Stimulated activated CD4-positive, alpha-beta T cell treated with anti-CD3 and anti-CD28 coated beads, Interleukin-4, amount 100 ng/mL, for 24 hours (primary cell): ENCODE data around the gene DTYMK.

Experiments used
- DNase-seq: peaks from one replicate; pipeline ENCODE4 v3.0.0-alpha.2; 2020

DTYMK gene

DNA sequence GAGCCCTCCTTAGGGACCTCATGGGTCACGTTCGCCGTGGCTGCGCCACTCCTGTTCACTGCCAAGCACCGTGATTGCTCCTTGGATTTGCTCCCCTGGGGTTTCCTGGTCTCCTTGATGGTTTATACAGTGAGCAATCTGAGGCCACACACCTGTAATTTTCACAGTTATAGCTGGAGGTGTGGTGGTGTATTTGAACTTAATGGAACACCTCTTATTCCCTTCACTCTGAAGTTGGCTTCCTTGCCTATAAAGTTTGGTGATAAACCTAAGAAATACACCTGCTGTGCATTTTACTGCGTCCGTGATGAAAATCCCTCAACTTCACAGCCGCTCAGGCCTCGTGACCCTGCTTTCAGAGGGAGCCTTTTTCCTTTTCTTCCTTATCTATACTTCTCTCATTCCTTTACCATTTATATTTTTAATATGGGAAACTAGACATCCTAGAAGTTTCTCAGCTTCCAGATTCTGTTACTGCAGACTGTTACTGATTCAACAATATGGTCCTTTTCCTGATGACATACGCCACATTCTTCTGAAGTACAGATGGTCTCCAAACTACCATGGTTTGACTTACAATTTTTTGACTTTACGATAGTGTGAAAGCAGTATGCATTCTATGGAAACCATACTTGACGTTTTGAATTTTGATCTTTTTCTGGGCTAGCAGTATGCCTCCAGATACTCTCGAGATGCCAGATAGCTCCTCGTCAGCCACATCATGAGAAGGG is 40.5 kb downstream of the DTYMK start:
- no peak for DNase-seq

GRCh38 chr2:241645056-241645914 is 41.3 kb downstream of the DTYMK start:
- no peak for DNase-seq

GRCh38 chr2:241641631-241642030 is 45.0 kb downstream of the DTYMK start:
- DNase-seq: no peak

- no peak for DNase-seq
Measured at GRCh38 chr2:241640165-241640795, 46.3 kb downstream of the DTYMK start.

- DNase-seq: no peak
Measured at GRCh38 chr2:241639385-241639784, 47.2 kb downstream of the DTYMK start.

DNA sequence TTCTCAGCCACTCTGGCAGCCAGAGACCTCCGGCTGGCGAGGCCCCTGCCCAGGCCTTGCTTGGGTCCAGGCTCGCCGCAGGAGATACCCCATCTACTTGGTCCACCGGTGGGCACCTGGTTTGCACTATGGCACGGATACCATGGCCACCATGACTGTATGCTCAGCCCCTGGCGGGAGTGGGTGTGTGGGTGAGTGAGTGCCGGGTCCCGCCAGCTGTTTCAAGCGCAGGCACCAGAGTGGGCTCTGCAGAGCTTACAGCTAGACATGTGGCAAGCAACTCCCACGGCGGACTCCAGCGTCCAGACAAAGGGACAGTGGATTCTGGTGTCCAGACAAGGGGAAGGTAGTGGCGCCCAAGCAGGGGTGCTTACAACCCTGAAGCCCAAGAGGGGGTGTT is 47.7 kb downstream of the DTYMK start:
- no peak for DNase-seq

DNA sequence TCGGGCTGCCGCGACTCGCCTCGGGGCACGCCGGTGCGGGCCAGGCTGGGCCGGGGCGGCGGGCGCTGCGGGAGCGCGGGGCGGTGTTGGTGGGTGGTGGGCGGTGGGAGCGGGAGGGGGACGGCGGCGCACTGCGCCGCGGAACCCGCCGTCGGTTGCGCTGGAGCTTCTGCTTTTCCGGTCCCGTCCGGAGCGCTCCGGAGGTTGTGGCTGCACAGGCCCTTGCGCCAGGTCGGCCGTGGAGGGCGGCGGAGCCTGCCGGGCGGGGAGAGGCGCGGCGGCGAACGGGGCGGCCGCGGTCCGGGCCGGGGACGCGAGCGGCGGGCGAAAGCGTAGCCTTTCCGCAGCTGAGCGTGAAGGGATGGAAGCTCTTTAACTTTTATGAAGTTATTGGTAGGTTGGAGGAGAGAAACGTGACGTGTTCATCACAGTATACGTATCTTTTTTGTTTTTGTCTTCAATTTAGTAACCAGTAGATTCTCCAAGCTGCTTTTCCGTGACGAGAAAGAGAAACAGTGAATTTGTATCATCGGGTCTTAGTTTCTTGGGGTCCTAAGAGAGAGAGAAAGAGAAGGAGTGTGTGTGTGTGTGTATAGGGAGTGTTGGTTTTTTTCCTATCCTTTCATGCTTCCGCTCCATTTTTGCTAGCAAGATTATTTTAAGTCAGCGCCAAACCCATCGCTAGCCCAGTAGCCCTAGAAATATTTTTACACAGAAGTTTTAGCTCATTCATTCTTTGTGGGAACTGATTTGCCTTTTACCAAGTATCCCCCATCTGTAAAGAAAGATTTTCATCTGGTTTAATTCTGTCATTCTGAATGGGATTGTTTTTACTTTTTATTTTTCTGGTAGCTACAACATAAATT is 48.6 kb downstream of the DTYMK start:
- DNase-seq: peak; percentile 53

DNA sequence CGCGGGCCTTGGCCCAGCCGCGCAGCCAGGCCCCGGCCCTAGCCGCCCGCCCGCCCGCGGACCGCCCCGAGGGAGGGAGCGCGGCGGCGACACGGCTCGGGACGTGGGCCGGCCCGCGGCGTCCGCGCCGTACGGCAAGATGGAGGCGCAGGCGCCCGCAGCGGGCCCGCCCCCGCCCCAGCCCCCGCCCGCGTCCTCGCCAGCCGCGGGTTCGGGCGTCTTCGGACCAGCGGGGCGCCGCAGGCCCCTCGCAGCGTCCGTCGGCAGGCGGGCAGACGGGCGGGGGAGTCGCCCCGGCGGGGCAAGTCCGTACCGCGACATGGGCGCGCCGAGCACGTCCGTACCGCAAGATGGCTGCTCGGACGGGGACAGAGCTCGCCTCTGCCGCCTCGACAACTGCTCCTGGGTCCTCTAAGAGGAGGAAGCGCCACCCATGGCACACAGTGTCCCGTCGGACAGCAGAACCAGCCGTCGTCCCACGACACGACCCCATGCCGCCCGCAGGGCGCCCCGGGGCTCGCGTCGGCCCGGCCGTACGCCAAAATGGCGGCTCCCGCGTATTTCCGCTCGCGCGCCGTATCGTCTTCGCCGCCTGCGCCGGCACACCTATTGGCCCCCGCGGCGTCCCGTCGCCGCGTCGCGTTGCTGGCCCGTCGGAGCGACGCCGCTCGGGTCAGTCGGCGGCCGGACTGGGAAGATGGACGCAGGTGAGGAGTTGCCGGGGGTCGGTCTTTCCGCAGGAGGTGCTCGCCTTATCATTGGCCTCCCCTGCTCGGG is 49.4 kb downstream of the DTYMK start, which contains the start of the genes ATG4B and THAP4:
TSS of gene ATG4B (plus strand) at position 676 of the 777 bp plus-strand sequence. CDS start at position 698, 22 bp downstream.
TSS of gene THAP4 (minus strand) at position 141 of the 777 bp plus-strand sequence. CDS start 141 bp downstream, outside the sequence.
- DNase-seq: peak; percentile 77

DNA sequence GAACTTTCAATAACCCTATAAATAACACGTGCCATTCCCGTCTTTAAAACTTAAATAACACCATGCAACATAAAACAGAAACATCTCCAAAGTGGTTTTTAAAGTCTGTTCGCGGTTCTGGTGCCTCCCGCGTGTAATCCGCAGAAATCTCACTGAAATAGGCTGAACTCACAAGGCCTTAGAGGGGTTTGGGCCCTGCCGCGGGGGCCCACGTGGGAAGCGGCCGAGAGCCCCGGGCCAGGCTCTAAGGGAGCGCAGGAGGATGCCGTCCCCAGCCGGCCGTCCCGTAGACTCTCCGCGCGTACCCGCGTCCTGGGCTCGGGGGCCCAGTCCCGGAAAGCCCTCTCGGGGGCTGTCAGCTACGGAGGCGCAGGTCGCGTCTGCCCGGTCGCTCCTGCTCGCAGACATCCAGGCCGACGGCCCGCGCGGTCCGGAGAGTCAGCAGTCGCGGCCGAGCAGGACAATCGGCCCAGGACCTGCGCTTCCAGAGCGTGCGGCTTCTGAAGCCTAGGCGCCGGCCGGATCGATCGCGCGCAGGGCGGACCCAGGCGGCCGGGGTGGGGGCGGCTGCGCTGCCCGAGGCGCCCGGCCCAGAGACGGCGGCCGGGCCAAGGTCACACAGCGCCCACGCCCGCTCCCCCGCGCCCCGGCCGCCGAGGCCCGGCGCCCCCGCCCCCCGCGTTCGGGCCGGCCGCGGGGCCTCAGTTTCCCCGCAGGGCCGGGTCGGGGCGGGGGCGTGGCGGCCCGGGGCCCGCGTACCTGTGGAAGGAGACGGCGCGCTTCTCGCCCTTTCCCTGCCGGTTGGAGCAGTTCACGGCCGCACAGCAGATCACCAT is 50.2 kb downstream of the DTYMK start:
- peak; percentile 16 for DNase-seq

DNA sequence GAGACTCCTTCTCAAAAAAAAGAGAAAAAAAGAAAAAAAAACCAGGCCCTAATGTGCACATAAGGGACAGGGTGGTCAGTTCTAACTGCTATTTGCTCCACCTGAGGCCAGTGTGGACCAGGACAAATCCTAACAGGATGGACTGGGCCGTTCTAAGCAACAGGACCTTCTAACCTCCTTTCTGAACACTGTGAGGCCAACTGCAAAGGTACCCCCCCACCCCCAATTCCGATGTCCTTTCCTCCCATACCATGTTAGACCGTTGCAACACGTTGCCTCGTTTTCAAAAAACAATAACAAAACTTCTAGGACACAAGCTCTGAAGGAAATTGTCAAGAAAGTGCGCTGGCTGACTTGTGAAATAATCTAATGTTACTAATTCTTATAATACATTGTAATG is 50.9 kb downstream of the DTYMK start:
- no peak for DNase-seq

- no peak for DNase-seq
Measured at GRCh38 chr2:241633561-241633960, 53.1 kb downstream of the DTYMK start.

DNA sequence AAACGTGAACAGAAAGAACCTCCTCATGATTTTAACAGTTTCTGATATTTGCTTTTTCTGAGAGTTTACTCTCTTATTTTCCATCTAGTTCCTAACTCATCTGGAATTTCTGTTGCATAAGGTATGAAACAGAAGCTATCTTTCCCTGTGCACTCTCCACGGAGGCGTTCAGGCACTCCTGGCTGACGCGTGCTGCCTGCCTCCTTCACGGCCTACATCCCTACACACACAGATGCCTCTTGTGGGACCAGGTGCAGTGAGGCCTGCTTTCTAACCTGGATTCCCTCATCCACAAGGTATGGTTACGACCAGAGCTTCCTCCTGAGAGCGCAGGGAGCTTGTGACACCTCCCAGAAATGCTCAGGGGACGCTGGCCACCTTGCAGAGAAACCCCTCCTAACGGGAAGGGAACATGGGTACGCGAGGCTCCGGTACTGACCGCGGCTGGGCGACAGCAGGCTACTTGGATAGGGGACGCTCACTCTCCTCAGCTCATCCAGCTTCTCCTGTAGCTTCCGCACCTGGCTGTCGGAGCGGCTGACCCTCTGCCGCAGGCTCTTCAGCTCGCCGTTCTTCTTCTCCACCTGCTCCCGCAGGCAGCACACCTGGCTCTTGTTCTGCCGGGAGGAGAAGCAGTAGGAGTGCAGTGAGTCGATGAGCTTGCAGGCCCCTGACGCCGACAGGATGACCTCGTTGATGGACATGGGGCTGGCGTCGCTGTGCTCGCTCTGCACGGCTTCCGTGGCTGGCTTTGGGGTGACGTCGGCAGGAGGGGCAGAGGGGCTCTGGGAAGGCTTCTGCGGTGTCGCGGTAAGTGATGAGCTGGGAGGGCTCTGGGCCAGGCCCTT is 53.9 kb downstream of the DTYMK start:
- DNase-seq: no peak

GRCh38 chr2:241629762-241630435 is 56.7 kb downstream of the DTYMK start:
- no peak for DNase-seq

DNA sequence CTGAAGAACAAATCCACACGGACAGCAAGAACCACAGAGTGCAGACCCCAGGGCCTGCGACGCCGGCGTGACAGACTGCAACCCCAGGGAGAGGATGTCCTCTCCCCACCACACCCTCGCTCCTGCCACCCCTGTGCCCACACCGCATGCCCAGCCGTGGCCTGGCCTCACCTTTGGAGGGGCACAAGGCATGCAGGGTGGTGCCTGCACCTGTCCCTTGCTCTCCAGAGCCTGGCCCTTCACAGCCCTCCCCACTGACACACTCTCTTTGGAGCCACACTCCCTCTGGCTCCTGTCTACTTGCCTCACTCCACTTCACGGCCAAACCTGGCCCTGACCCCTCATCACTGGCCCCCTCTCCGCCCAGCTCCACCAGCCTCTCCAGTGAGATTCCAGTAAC is 58.9 kb downstream of the DTYMK start:
- DNase-seq: no peak
